Activated CD4-positive, alpha-beta T cell treated with anti-CD3 and anti-CD28 coated beads for 4 hours (primary cell): ENCODE data around the gene SLC25A29.
"Not testable (repeated sequence)": the region's sequence is repeated elsewhere in the genome, so short reads cannot be mapped to it uniquely, and the experiment has no call there.

Source experiments
- DNase-seq, 2 donors: peaks; one replicate each; pipeline ENCODE4 v3.0.0-alpha.2; 2020

The SLC25A29 gene, protein sequence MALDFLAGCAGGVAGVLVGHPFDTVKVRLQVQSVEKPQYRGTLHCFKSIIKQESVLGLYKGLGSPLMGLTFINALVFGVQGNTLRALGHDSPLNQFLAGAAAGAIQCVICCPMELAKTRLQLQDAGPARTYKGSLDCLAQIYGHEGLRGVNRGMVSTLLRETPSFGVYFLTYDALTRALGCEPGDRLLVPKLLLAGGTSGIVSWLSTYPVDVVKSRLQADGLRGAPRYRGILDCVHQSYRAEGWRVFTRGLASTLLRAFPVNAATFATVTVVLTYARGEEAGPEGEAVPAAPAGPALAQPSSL

DNA sequence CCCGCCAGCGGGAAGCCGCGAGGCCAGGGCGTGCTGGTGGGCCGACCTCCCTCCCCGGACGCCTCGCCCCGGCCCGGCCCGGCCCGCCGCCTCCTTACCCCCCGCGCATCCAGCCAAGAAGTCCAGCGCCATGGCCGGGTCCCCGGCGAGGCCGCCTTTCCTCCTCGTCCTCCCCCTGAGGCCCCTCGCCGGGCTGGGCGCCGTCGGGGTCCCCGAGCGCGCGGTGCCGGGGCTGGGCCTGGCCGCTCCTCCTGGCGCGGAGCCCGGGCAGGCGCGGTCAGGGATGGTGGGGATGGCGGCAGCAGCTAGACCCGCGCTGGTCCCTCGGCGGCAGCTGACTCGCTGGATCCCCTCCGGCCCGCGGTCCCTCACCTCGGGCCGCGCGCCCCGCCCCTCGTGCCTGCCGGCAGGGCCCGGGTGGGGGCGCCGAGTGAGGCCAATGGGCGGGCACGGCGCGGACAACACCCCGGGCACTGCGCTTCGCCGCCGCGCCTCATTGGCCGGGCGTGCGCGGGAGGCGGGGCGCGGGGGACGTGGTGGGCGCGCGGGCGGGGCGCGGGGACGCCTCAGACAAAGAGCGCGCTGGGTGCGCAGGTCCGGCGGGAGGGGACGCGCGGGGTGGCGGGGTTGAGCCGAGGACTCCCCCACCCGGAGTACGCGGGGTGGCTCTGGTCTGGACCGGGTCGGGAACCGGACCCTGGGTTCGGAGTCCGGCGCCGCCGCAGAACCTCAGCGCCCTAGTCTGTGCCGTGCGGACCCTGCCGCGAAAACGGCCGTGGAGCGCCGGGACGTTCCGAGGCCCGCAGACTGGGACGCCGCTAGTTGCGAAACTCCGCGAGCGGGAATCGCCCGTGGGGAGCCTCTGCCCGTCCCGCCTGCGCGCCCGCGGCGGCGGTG is at the start of gene SLC25A29:
TSS of gene SLC25A29 (minus strand) at position 344 of the 897 bp plus-strand sequence. CDS start at position 132, 212 bp downstream.
- peak; percentile 66 to 69 for DNase-seq

DNA sequence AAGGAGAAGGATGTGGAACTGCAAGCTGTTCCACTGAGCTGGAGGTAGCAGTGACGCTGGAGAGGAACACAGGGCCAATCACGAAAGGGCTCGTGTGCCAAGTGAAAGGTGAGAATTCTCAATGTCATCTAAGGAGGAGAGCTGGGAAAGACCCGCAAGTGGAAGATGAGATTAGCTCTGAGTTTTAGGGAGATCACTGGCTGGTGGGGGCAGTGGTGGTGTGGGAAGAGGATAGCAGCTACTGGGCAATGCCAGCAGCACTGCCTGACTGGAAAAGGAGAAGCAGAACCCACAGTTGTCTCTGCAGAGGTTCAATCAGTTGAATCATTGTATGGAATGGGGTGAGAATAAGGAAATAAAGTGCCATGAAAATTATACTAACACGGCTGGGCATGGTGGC is 44.7 kb upstream of the SLC25A29 start:
- no peak for DNase-seq

DNA sequence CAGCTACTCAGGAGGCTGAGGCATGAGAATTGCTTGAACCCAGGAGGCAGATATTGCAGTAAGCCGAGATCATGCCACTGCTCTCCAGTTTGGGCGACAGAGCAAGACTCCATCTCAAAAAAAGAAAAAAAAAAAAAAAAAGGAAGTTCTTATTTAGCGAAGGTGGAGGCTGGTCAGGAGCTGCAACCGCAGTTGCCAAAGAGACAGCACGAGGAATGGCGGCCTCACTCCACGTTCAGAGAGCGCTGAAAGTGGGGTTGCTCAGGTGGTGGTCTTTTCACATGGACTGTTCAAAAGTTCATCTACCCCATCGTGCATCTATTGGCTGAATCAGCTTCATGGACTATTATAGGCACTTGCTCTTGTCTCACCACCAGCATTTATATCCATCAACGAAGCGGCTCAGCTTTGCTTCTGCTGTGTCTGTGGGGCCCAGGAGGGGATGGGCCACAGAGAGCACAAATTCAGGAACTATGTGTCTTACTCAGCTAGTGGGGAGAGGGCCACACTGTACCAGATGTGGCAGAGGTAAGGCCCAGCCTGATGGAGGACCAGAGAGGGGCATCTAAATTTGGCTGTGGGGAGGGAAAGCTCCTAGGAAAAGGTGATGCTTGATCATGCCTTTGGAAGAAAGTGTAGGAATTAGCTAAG is 44.2 kb upstream of the SLC25A29 start:
- no peak for DNase-seq

DNA sequence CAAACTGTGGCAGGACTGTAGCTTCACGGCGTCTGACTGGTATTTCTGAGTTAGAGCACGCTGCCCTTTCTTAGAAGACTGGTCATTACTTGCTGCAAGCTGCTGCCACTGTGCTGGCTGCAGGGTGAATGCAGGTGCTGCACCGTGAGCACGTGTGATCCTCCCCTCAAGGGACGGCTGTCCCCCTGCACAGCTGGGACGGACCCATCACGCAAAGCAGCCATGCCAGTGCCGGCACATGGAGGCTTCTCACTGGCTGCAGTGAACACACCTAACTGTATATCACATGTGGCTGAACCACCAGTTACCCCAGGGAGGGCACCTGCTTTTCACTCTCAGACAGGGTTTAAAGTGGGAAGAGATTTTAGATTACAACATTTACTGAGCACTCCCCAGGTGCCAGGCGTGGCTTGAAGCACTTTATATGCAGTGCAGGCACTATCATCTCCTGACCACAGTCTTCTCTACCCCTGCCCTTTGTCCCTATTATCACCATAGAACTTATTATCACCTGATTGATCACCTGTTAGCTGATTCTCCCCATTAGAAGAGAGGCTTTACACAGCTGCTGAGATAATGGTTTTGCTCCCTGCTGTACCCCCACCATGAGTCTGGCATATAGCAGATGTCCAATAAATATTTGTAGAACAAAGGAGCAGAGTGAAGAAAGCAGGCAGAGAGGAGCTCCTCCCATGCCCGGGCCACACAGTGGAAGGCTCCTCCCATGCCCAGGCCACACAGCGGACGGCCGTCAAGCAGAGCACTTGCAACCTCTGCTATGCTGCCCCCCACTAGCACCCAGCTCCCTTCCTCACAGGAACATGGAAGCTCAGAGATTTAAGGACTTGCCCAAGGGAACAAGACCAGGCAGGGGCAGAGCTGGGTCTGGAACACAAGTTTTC is 42.8 kb upstream of the SLC25A29 start:
- no peak for DNase-seq

DNA sequence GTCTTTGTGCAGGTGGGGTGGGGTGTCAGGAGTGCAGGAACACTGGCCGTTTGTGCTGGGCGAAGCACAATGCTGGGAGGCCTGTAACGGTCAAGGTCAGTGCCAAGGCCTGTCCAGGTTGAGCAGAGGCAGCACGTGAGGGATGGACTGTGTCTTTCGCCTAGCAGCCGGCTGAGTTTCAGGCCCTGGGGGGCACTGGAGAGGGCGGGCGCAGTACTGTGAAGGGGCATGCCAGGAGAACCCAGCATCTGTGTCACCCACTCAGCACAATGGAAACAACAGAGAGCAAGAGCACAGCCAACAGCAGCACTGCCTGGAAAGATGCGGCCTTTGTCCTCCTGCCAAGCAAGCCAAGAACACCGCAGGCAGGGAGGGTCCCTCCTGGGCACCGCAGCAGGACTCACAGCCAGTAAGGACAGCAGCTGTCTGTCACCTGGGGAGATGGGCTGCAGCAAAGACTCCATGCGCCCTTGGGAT is 42.0 kb upstream of the SLC25A29 start:
- DNase-seq: no peak

DNA sequence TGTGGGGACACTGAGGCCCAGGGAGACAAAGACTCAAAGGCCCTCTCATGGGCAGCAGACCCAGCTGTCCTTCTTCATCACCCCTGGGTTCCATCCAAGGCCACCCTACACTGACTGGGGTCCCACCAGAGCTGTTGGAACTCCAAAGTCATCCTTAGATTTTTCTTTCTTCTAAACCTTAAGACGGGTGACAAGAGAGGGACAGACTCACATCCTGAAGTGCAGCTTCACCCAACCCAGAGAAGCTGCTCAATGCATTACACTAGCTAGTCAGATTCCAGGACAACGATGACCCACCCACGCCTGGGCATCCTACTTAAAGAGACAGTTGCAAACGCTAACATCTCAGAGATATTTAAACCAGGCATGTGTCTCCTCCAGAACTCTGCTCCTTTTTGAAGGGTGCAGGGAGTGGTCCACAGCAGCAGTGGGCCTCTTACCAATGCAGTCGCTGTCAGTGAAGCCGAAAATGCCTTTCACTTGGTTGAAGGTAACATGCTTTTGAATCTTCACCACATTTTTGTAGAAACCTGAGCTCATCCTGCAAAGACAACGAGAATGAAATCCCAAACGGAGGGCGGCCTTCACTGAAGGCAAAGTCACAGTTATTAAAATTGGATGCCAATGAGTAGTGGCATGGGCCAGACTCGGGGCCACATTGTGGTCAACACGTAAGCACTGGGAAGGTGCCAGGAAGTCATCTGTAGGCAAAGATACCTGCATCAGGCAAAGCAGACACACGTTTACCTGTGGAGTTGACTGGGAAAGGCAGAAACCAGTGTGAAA is 40.3 kb upstream of the SLC25A29 start:
- DNase-seq: no peak

DNA sequence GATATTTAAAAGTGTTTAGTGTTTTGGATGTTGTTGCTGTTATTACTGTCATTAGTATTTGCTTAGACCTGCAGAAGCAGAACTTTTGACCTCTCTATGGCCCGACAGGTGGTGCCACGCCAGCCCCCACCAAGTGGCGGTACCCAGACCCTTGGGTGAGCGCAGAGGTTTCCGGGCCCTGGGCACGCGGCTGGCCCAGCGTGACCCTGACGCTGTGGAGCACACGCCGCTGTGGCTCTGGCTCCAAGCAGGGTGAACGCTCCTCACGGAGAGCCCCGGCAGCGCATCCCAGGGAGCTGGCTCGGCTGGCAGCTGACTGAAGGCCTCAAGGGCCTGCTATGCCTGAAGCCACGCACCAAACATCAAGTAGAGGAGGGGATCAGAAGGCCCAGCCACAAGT is 39.5 kb upstream of the SLC25A29 start:
- DNase-seq: no peak

DNA sequence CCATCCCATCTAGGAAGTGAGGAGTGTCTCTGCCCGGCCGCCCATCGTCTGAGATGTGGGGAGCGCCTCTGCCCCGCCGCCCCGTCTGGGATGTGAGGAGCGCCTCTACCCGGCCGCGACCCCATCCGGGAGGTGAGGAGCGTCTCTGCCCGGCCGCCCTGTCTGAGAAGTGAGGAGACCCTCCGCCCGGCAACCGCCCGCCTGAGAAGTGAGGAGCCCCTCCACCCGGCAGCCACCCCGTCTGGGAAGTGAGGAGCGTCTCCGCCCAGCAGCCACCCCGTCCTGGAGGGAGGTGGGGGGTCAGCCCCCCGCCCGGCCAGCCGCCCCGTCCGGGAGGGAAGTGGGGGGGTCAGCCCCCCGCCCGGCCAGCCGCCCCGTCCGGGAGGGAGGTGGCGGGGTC is 38.4 kb upstream of the SLC25A29 start:
- DNase-seq: not testable (repeated sequence)

DNA sequence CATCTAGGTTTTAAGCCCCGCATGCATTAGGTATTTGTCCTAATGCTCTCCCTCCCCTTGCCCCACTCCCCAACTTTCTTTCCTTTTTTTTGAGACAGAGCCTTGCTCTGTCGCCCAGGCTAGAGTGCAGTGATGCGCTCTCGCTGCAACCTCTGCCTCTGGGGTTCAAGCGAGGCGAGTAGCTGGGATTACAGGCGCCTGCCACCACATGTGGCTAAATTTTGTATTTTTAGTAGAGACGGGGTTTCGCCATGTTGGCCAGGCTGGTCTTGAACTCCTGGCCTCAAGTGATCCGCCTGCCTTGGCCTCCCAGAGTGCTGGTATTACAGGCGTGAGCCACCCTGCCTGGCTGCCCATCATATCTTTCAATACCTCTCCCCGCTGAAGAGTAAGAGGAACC is 36.6 kb upstream of the SLC25A29 start:
- not testable (repeated sequence) for DNase-seq

DNA sequence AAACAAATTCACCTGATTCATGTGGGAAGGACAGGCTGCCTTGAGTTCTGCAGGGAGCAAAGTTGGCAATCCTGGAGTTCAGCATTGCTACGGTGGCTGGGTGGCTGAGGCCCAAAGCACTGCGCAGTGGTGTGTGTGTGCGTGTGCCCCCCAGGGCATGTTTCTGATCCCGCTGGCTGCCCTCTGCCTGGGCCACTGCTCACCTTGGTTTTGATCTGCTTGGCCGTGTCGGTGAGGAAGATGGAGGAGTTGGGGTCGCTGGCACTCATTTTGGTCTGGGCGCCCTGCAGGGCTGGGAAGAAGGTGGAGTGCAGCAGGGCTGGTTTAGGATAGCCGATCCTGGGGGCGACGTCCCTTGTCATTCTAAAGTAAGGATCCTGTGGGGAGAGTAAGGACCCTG is 36.0 kb upstream of the SLC25A29 start:
- no peak for DNase-seq

DNA sequence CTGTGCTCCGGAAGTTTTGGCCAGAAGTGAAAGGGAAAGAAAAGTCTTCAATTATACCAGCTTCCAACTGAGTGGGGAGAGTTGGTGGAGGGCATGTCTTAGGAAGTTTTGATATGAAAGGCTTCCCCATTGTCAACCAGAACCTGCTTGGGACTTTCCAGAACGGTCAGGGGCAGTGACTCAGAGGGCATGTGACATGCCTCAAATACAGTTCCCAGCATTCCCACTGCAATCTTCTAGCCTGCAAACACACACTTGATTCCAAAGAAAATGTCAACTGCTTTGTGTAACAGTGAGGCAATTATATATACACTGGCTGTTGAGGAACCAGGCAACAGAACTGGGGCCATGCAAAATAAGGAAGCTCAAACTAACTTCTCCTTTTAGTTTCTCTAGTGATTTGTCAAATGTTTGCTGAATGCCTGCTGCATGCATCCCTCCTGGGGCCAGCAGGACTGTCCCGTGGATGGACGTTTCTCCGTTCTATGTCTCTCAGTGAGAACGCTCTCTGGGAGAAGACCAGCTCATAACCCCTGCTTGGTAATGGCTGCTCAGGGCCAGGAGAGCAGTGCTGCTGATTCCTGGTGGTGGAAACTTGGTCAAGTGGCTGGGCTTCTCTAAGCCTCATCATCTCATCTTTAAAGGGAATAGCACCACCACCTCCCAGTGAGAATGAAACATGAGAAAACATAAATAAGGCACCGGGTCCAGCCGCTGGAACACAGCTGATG is 35.2 kb upstream of the SLC25A29 start:
- no peak for DNase-seq

DNA sequence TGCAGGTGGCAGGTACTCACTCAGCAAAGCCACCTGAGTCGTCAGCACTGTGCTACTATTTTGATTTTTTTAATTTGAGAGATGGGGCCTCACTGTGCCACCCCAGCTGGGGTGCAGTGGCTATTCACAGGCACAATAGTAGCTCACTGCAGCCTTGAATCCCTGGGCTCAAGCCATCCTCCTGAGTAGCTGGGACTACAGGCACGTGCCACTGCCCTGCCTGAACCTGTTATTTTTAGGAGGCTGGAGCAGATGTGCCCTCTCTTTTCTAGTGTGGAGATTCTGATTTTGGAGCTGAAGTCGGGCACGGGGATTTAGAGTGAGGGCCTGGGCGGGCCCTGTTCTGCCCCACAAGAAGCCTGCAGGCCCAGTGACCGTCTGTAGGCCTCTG is 34.2 kb upstream of the SLC25A29 start:
- DNase-seq: no peak

DNA sequence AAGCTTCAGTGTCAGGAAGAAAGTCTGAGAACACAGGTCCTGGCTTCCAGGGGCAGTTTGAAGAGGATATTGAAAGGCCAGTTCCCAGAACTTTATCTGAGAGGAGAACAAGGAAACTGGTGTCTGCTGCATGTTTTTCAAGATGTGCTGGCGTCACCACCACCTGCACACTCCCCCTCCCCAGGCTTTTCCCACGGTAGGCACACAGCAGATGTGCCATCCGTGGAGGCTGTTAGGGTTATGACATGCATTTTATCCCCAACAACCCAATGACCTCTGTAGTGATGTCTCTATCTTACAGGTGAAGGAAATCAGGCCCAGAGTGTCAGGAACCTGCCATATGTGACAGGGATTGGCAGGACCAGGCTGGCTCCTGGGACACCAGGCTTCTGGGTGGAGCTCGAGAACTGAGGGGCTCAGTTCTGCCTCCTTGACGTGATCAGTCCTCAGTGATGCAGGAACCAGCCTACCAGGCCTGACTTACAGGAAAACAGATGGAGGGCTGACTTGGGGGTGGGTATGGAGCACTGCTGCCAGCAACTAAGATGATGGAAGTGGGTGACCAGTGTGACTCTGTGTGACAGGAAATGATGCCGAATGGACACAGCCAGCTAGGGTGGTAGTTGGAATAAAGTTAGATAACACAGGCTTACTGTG is 33.6 kb upstream of the SLC25A29 start:
- DNase-seq: no peak

DNA sequence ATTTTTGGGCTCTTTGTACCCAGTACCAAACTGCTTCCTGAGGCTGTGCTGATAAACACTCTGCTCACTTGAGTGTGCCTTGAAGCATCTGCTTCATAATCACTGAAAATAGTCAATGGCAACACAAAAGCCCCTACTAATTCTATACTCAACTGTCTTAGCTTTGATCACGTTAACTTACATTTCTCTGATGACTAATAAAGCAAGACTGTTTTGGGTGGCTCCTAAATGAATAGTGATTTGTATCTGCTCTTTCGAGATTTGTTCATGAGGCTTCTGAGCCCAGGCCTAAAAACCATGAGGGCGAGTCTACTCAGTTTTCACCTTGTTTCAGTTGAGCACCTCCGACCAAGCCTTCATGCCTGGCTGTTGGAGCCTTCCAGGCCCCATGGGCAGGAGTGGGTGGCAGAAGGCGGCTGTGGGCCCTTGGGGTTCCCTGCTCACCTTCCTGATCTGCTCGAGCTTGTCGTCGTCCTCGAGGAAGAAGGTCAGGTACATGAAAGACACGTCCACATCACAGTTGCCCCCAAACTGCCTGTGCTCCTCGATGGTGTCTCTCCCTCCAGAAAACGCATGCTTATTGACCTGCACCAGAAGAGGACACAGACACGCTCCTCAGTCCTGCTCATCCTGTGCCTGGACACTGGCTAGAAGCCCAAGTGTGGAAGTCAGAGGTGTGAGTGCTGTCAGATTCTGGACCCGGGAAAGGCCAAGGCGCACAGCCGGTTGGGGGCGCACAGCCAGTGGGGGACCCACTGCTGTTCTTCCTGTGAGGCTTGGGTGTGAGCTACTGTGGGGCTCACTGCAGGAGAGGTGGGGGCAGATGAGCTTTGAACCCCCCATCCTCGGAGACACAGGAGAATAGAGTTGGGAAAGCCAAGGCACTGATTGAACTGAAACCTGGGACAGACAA is 30.6 kb upstream of the SLC25A29 start:
- DNase-seq: no peak

DNA sequence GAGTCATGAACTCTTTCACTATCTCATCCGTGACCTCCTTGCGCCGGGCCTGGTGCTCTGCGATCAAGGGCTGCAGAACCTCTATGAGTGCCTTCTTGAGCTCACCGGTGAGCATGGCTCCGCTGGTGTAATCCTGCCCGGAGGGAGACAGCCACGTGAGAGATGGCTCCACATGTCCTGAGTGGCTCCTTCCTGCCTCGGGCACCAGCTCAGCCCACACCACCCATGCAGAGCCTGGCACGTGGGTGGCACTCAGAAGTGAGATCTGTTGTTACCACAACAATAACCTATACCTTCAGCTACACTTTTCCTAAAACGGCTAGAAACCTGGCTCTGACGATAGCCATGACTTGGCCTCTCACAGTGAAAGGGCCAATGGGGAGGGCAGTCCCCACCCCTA is 28.7 kb upstream of the SLC25A29 start:
- DNase-seq: no peak

DNA sequence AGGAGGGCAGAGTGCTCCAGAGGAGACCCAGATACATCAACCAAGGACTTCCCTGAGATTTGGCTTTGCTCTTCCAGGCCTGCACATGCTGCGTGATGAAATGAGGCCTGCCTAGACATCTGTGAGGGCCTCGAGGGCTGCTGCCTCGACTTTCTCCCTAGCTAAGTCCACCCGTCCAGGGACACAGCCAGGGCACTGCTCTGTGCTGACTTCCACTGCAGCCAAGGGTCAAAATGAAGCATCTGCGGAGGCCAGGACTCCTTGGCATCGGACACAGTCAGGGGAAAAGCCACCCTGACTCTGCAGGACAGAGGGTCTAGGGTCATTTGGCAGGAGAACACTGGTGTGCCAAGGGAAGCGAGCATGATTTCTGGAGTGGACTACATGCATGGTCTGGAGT is 27.6 kb upstream of the SLC25A29 start:
- DNase-seq: no peak

DNA sequence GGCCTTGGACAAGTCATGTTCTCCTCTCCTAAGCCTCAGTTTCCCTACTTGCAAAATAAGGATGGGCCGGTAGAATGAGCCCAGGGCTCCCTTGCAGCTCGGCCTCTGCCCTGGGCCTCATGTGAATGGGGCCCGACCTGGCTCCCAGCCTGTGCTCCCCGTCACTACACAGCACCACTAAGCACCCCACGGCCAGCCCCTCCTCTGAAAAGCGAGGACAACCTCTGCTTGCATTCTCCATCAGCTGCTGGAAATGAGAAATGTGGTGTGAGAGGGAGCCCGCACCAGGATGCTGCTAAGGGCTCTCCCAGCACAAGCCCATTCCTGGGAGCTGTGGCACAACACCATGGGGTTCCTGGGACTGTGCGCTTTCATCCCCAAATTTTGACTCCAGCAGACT is 27.1 kb upstream of the SLC25A29 start:
- no peak for DNase-seq

DNA sequence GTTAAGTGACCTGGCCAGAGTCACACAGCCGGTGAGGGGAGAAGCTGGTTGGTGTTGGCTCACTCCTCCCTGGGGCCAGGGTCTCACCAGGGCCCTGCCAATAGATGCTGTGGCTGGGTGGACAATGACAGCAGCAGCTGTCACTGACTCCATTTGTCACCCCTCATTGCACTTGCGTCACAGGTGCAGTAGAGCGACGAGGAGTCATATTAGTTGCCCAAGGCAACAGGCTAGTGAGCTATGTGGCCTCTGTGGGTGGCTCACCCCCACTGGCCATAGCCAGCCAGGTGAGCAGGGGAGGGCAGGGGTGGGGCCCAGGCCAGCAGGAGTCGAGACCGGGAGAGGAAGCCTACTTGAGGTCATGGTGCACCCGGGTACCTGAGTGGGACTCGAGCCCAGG is 26.6 kb upstream of the SLC25A29 start:
- no peak for DNase-seq

DNA sequence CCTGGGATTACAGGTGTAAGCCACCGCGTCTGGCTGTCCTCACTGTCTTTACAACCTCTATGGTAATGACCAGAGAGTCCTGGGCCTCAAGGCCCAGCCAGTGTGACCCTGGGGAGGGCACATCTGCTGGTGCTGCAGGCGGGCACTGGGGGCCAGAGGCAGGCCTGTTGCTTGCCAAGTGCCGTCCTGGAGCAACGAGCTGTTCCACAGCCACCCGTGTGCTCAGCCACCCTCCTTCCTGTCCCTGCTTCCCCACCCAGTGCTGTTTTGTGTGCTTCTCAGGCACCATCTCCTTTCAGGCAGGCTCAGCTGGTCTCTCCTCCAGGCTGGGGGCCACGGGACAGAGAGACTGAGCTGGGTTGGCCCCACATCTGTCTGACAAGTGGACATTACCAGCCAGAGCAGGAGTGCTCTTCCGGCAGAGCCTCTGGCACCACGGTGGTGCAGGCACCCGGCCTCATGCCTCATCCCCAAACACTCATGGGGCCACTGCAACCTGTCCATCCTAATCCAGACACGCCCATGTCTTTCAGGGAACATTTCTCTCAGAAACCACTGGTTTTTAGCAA is 25.9 kb upstream of the SLC25A29 start:
- DNase-seq: no peak
